HK-2 (cell line): ENCODE measurements around the gene TTC28.
"Not testable (repeated sequence)": the region's sequence is repeated elsewhere in the genome, so short reads cannot be mapped to it uniquely, and the experiment has no call there.

ENCODE experiments used
- DNase-seq: peaks from one replicate; pipeline ENCODE4 v3.0.0-alpha.2; 2018; ENCODE audit not compliant: unreplicated experiment

Gene TTC28

GRCh38 chr22:28407645-28408044 is 272.0 kb downstream of the TTC28 start:
- DNase-seq, result no peak

GRCh38 chr22:28406246-28406645 is 273.4 kb downstream of the TTC28 start:
- DNase-seq, result no peak

- DNase-seq, result no peak
Measured at GRCh38 chr22:28405588-28405987, 274.1 kb downstream of the TTC28 start.

- DNase-seq, result no peak
Measured at GRCh38 chr22:28402539-28402938, 277.1 kb downstream of the TTC28 start.

- no peak for DNase-seq
Measured at GRCh38 chr22:28402060-28402459, 277.6 kb downstream of the TTC28 start.

- DNase-seq, result no peak
Measured at GRCh38 chr22:28398981-28399380, 280.7 kb downstream of the TTC28 start.

GRCh38 chr22:28398355-28398754 is 281.3 kb downstream of the TTC28 start:
- no peak for DNase-seq

GRCh38 chr22:28397306-28397705 is 282.3 kb downstream of the TTC28 start:
- no peak for DNase-seq

- DNase-seq, result no peak
Measured at GRCh38 chr22:28395920-28396753, 283.5 kb downstream of the TTC28 start.

- DNase-seq, result no peak
Measured at GRCh38 chr22:28395520-28395919, 284.1 kb downstream of the TTC28 start.

GRCh38 chr22:28394513-28395110 is 285.0 kb downstream of the TTC28 start:
- DNase-seq, result no peak

- no peak for DNase-seq
Measured at GRCh38 chr22:28381429-28382167, 298.0 kb downstream of the TTC28 start.

- DNase-seq, result no peak
Measured at GRCh38 chr22:28379951-28380350, 299.7 kb downstream of the TTC28 start.

- DNase-seq, result no peak
Measured at GRCh38 chr22:28379075-28379779, 300.4 kb downstream of the TTC28 start.

GRCh38 chr22:28375761-28376534 is 303.7 kb downstream of the TTC28 start:
- no peak for DNase-seq

GRCh38 chr22:28373831-28374230 is 305.8 kb downstream of the TTC28 start:
- no peak for DNase-seq

- DNase-seq, result no peak
Measured at GRCh38 chr22:28369854-28370253, 309.8 kb downstream of the TTC28 start.

- no peak for DNase-seq
Measured at GRCh38 chr22:28366856-28367255, 312.8 kb downstream of the TTC28 start.

- DNase-seq, result no peak
Measured at GRCh38 chr22:28365371-28365770, 314.3 kb downstream of the TTC28 start.

- not testable (repeated sequence) for DNase-seq
Measured at GRCh38 chr22:28364105-28364504, 315.5 kb downstream of the TTC28 start.

- no peak for DNase-seq
Measured at GRCh38 chr22:28360939-28361338, 318.7 kb downstream of the TTC28 start.
